Sigmoid colon (tissue), 7 donors: Measurements from ENCODE around the gene WBP11. TPM values are rescaled to one million over a fixed set of nuclear protein-coding genes. Genes with fewer than 3 reads are reported as not detected.
A peak's percentile ranks its signal among the peaks of the same experiment; 100 is the strongest.

Experiments used
- DNase-seq: peaks from one replicate; pipeline ENCODE4 v3.0.0-alpha.2; 2019
- H3K27ac ChIP-seq, 4 donors: fragments of 200-600 bp; sonication (generic); one replicate each; pipeline ENCODE4 v1.5.1; 2016 to 2019; ENCODE audit warnings: mild to moderate bottlenecking in 1 of 4
- H3K27me3 ChIP-seq, 3 donors: fragments of 200-600 bp; sonication (generic); one replicate each; pipeline ENCODE4 v1.5.1; 2019; ENCODE audit warnings: mild to moderate bottlenecking in 1 of 3
- H3K36me3 ChIP-seq, 4 donors: fragments of 200-600 bp; sonication (generic); one replicate each; pipeline ENCODE4 v1.5.1; 2016 to 2019
- H3K4me1 ChIP-seq, 4 donors: fragments of 200-600 bp; sonication (generic); one replicate each; pipeline ENCODE4 v1.5.1; 2017 to 2019
- H3K4me3 ChIP-seq, 4 donors: fragments of 200-600 bp; sonication (generic); one replicate each; pipeline ENCODE4 v1.5.1; 2017 to 2019; ENCODE audit warnings: mild to moderate bottlenecking in 2 of 4, moderate library complexity in 1 of 4
- H3K9me3 ChIP-seq, 4 donors: fragments of 200-600 bp in 3 of 4; sonication (generic) in 3 of 4; one replicate each; pipeline versions ENCODE4 v1.5.1 to v1.6.1; 2013 to 2019
- CTCF ChIP-seq, 4 experiments: fragments of 450-650 bp in 3 of 4; fragments of 200-600 bp in 1 of 4; IDR thresholded peaks; one replicate each; pipeline ENCODE4 v1.5.1; 2016 to 2019; ENCODE audit warnings: antibody characterized with exemption in 4 of 4, mild to moderate bottlenecking in 3 of 4, moderate library complexity in 2 of 4
- EP300 ChIP-seq, 4 donors: sonication (generic); formaldehyde crosslinking; IDR thresholded peaks; one replicate each; pipeline ENCODE4 v1.6.1; 2017; ENCODE audit warnings: antibody characterized with exemption in 4 of 4
- POLR2A ChIP-seq, 2 donors: fragments of 450-650 bp; IDR thresholded peaks; one replicate each; pipeline ENCODE4 v1.6.1; 2016; ENCODE audit warnings: antibody characterized with exemption in 2 of 2, mild to moderate bottlenecking in 2 of 2, moderate library complexity in 2 of 2
- POLR2AphosphoS5 ChIP-seq, 4 donors: sonication (generic); formaldehyde crosslinking; IDR thresholded peaks; one replicate each; pipeline ENCODE4 v1.6.1; 2017; ENCODE audit warnings: antibody characterized with exemption in 4 of 4
- WGBS, 2 donors: extraction: QIAGEN DNeasy Blood & Tissue Kit; methylation state at CpG; one replicate each; pipeline ENCODE4 v1.1.7; 2013; 5-methylcytosine and 5-hydroxymethylcytosine counted together
- intact Hi-C: fragments of 100-400 bp; cut with DNase I; formaldehyde crosslinking; loops from one replicate; pipeline ENCODE4 v1.15.1; 2023
- polyA plus RNA-seq, 3 donors: library from polyadenylated mRNA; stranded (reverse); fragments of 200-250 nt; gene quantifications; one replicate each; pipeline ENCODE4 v1.2.3, GENCODE V29; 2013
- total RNA-seq, 4 donors: library from RNA; depleted of rRNA; stranded (reverse); fragments of >200 nt; gene quantifications; one replicate each; pipeline ENCODE4 v1.1.0, GENCODE V29; 2016
- donor health status: healthy with polysubstance abuse.
- donor health status: Bipolar disorder and iron deficiency.
- donor health status: healthy.

Gene WBP11
- total and polyA plus RNA-seq, 7 donors: 13.2 to 24.1 (median 16.6) TPM

- intact Hi-C loops: loop anchor here (10.0 kb wide), 3 partner anchors 298 to 738 kb away; no protein-coding TSS in a partner anchor
- Histone ChIP-seq H3K9me3 (no peaks in the 10 kb centered on the region), H3K27me3 (no peaks in the 10 kb centered on the region), H3K4me3 (no peak overlapping the region), H3K36me3 (no peaks in the 10 kb centered on the region), H3K27ac (peak overlapping the region in 1 of 4 donors; percentile 18), H3K4me1 (peaks cover 0 to 26% (median 20%) of the 10 kb centered on the region in 4 donors)
- peak in 1 of 4 donors; percentile 6 for TF ChIP-seq POLR2AphosphoS5 (IDR thresholded peaks at IDR 0.05)
- TF ChIP-seq POLR2A (IDR thresholded peaks at IDR 0.05): no peak
- 39 to 72% methylated on average over 4 of the region's 4 CpGs for WGBS, 2 donors
- no peak for DNase-seq
Measured at GRCh38 chr12:14846876-14847580, 43.8 kb upstream of the WBP11 start.

GRCh38 chr12:14846042-14846587 lies 42.8 kb upstream of the WBP11 start:
- intact Hi-C loops: loop anchor here (10.0 kb wide), 3 partner anchors 299 to 739 kb away; no protein-coding TSS in a partner anchor
- no peak overlapping the region for H3K4me3 ChIP-seq
- TF ChIP-seq EP300 (IDR thresholded peaks at IDR 0.05) (no peak), CTCF (IDR thresholded peaks at IDR 0.05) (no peak), POLR2A (IDR thresholded peaks at IDR 0.05) (no peak), POLR2AphosphoS5 (IDR thresholded peaks at IDR 0.05) (no peak)
- WGBS, 2 donors: 34 to 49% methylated on average over 3 of the region's 3 CpGs
- peak overlapping the region; percentile 9 to 30 (median 18) for H3K27ac ChIP-seq
- H3K4me1 ChIP-seq: peaks cover 0 to 34% (median 29%) of the 10 kb centered on the region in 4 donors
- DNase-seq: no peak
- no peaks in the 10 kb centered on the region for H3K27me3 ChIP-seq
- no peaks in the 10 kb centered on the region for H3K9me3 ChIP-seq
- no peaks in the 10 kb centered on the region for H3K36me3 ChIP-seq

GRCh38 chr12:14845350-14845750 lies 42.1 kb upstream of the WBP11 start:
- 20 to 22% methylated on average over 3 of the region's 3 CpGs for WGBS, 2 donors
- TF ChIP-seq EP300 (IDR thresholded peaks at IDR 0.05): no peak
- no peak for TF ChIP-seq POLR2AphosphoS5 (IDR thresholded peaks at IDR 0.05)
- peak; percentile 68 to 91 (median 86) for TF ChIP-seq CTCF (IDR thresholded peaks at IDR 0.05)
- TF ChIP-seq POLR2A (IDR thresholded peaks at IDR 0.05): no peak
- Histone ChIP-seq H3K4me1 (peaks cover 0 to 39% (median 30%) of the 10 kb centered on the region in 4 donors), H3K27ac (peak overlapping the region in 2 of 4 donors; percentile 9 to 18), H3K36me3 (no peaks in the 10 kb centered on the region), H3K9me3 (no peaks in the 10 kb centered on the region), H3K4me3 (no peak overlapping the region), H3K27me3 (no peaks in the 10 kb centered on the region)
- DNase-seq: no peak
- intact Hi-C loops: loop anchor here (1.0 to 10.0 kb wide), 6 partner anchors 150 to 739 kb away; partner anchors contain the start of gene RERG

GRCh38 chr12:14844401-14844800 lies 41.1 kb upstream of the WBP11 start:
- peaks cover 0 to 40% (median 30%) of the 10 kb centered on the region in 4 donors for H3K4me1 ChIP-seq

More at GRCh38 chr12:14844401-14844800, 41.1 kb upstream of the WBP11 start:
- TF ChIP-seq POLR2AphosphoS5 (IDR thresholded peaks at IDR 0.05) (no peak), CTCF (IDR thresholded peaks at IDR 0.05) (no peak), POLR2A (IDR thresholded peaks at IDR 0.05) (no peak)
- no peaks in the 10 kb centered on the region for H3K36me3 ChIP-seq
- no peaks in the 10 kb centered on the region for H3K9me3 ChIP-seq
- H3K27ac ChIP-seq: no peak overlapping the region
- intact Hi-C loops: loop anchor here (2.0 to 10.0 kb wide), 5 partner anchors 300 to 740 kb away; partner anchors contain the start of gene RERG
- H3K27me3 ChIP-seq: no peaks in the 10 kb centered on the region
- DNase-seq: no peak
- no peak overlapping the region for H3K4me3 ChIP-seq
